Astrocyte (in vitro differentiated cells and primary cell): ENCODE data around the gene EPC2.
"Not testable (repeated sequence)": the region's sequence is repeated elsewhere in the genome, so short reads cannot be mapped to it uniquely, and the experiment has no call there.

Experiments used
- CTCF ChIP-seq: IDR thresholded peaks from 2 replicates; pipeline ENCODE4 v1.5.1; 2011; ENCODE audit warnings: low read depth, mild to moderate bottlenecking, inconsistent platforms, low read length, moderate library complexity; ENCODE audit not compliant: insufficient read depth
- EZH2 ChIP-seq: IDR thresholded peaks from 2 replicates; pipeline ENCODE4 v1.6.1; 2012; ENCODE audit warnings: mild to moderate bottlenecking, low read length, inconsistent platforms; ENCODE audit not compliant: insufficient read depth

GRCh38 chr2:148790172-148790571 is 145.6 kb downstream of the EPC2 start:
- TF ChIP-seq CTCF, EZH2: not testable (repeated sequence)
